ENCODE results near the gene VPS33A.
"Not testable (repeated sequence)": the region's sequence is repeated elsewhere in the genome, so short reads cannot be mapped to it uniquely, and the experiment has no call there.

VPS33A gene

DNA sequence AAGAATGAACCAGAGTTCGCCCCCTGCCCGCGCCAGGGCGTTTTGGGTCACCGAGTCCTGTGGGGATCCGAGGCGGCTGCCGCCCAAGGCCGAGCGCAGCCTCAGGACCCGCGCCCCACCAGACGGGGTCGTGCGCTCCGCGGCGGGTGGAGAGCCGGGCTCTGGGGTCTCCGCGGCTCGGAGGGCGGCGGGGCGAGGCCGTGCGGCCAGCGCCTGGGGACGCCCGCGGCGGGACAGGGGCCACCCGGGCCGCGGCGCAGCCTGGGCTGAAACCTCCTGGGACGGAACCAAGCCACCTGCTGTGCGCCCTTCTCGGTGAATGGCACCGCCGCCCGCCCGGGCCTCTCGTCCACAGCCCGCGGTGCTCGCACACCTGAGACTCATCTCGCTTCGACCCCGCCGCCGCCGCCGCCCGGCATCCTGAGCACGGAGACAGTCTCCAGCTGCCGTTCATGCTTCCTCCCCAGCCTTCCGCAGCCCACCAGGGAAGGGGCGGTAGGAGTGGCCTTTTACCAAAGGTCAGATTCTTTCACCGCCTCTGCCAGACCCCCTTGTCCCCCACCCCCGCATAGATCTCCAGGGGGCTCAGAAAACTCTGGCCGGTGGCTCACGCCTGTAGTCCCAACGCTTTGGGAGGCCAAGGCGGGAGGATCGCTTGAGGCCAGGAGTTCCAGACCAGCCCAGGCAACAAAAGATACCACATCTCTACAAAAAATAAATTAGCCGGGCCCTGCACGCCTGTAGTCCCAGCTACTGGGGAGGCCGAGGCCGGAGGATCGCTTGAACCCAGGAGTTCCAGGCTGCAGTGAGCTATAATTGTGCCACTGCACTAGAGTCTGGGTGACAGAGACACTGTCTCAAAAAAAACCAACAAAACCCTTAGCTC lies 61.9 kb downstream of the VPS33A start:
- DNase-seq (ENCODE audit: low spot score), result peak; percentile 38
- TF ChIP-seq, protein P1, sequence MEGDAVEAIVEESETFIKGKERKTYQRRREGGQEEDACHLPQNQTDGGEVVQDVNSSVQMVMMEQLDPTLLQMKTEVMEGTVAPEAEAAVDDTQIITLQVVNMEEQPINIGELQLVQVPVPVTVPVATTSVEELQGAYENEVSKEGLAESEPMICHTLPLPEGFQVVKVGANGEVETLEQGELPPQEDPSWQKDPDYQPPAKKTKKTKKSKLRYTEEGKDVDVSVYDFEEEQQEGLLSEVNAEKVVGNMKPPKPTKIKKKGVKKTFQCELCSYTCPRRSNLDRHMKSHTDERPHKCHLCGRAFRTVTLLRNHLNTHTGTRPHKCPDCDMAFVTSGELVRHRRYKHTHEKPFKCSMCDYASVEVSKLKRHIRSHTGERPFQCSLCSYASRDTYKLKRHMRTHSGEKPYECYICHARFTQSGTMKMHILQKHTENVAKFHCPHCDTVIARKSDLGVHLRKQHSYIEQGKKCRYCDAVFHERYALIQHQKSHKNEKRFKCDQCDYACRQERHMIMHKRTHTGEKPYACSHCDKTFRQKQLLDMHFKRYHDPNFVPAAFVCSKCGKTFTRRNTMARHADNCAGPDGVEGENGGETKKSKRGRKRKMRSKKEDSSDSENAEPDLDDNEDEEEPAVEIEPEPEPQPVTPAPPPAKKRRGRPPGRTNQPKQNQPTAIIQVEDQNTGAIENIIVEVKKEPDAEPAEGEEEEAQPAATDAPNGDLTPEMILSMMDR (IDR thresholded peaks at IDR 0.05; ENCODE audit: extremely low read depth, missing control alignments), result no peak

DNA sequence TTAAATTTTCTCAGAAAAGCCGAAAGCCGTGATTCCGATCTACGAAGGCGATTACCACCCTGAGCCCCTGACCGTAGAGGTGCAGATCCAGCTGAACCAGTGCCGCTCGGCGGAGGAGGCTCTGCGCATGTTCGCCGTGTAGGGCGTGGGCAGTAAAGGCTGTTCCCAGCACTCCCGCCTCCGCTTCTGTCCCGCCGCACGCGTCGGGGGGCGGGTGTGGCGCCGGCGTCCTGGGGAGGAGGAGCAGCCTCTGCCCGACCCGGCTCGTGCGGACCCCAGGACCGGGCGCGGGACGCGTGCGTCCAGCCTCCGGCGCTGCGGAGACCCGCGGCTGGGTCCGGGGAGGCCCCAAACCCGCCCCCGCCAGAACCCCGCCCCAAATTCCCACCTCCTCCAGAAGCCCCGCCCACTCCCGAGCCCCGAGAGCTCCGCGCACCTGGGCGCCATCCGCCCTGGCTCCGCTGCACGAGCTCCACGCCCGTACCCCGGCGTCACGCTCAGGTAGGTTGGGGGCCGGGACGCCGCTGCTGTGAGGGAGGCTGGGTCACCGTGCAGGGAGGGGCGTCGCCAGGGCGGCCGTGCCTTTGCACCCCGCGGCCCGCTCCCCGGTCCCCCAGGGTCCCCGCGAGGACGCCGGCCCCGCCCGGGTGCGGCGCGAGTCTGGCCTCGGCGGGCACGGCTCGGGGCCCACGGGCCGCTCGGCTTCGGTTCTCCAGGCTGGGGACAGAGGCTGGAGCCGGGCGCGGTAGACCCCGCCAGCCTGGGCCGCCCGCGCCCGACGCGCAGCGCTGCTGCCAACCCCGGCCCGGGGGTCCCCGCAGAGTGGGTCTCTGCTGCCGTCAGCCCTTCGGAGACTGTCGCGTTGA lies 62.8 kb downstream of the VPS33A start, which contains the start of gene B3GNT4:
TSS of gene B3GNT4 (plus strand) at position 409 of the 866 bp plus-strand sequence. CDS start 910 bp downstream, outside the sequence.
- TF ChIP-seq, protein P1 (IDR thresholded peaks at IDR 0.05; ENCODE audit: extremely low read depth, missing control alignments), result no peak
- DNase-seq (ENCODE audit: low spot score), result peak; percentile 84

DNA sequence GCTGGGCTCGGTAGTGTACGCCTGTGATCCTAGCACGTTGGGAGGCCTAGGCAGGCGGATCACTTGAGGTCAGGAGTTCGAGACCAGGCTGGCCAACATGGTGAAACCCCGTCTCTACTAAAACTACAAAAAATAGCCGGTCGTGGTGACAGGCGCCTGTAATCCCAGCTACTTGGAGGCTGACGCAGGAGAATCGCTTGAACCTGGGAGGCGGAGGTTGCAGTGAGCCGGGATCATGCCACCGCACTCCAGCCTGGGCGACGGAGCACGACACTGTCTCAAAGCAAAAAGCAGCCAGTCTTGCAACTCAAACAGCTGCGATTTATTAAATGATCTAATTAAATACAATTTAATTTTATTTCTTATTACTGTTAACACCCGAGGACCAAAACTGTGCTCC lies 63.5 kb downstream of the VPS33A start:
- not testable (repeated sequence) for DNase-seq (ENCODE audit: low spot score)

DNA sequence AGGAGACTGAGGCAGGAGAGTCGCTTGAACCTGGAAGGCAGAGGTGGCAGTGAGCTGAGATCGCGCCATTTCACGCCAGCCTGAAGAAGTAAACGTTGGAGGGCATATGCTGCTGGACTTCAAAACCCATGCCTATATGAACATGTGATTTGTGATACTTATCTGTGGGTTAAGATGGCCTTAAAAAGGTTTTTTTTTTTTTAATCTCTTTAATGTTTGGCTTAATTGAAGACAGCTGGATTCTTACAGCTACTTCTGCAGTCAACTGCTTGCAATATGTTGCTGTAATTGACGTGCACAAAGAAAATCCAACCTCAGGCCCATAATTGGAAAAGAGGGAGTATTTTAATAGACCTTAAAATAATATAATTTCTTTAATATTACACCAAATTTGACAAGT lies 64.3 kb downstream of the VPS33A start:
- TF ChIP-seq, protein P1 (IDR thresholded peaks at IDR 0.05; ENCODE audit: extremely low read depth, missing control alignments), result no peak
- DNase-seq (ENCODE audit: low spot score), result no peak

DNA sequence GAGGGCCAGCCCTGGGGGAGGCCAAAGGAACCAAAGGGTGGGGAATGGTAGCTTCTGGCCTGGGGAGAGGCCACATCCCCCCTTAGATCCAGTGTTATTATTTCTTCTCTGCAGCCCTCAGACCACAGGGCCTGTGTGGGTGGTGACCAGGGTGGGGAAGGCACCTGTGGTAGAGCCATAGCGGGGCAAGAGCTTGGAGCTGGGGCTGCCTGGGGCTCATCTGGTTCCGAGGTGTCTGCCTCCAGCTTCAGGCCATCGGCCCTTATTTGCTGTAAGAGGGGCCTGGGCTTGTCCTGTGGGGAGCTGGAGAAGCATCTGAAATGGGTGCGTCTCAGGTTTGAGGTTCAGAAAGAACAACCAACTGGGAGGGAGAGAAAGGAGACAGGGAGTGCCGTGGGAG lies 64.9 kb downstream of the VPS33A start:
- no peak for DNase-seq (ENCODE audit: low spot score)
- TF ChIP-seq, protein P1 (IDR thresholded peaks at IDR 0.05; ENCODE audit: extremely low read depth, missing control alignments), result no peak

DNA sequence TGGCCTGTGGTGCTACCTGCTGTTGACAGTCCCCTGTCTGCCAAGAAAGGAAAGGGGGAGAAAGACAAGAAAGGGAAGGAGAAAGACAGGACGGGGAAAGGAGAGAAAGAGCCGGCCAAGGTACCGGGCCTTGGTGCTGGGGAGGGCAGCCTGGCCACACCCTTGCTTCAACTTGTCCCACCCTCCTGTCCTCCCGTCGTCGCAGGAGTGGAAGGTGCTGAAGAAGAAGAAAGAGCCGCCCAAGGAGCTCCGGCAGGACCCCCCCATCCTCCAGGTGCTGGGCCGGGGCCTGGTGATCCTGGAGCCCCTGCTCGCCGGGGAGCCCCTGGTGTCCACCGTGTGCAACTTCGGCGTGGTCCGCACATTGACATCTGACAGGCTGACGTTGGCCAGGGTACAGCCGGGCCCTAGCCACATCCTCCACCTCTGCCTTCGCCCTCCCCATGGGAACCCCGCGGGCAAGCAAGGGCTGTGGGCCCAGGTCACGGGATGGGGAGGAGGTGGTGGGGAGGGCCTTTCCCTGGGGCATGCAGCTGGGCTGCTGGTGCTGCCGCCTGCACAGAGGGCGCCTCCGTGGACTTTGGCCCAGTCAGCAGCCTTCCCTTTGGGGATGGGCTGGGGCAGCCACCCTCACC lies 65.6 kb downstream of the VPS33A start:
- DNase-seq (ENCODE audit: low spot score), result no peak
- TF ChIP-seq, protein P1 (IDR thresholded peaks at IDR 0.05; ENCODE audit: extremely low read depth, missing control alignments), result no peak

DNA sequence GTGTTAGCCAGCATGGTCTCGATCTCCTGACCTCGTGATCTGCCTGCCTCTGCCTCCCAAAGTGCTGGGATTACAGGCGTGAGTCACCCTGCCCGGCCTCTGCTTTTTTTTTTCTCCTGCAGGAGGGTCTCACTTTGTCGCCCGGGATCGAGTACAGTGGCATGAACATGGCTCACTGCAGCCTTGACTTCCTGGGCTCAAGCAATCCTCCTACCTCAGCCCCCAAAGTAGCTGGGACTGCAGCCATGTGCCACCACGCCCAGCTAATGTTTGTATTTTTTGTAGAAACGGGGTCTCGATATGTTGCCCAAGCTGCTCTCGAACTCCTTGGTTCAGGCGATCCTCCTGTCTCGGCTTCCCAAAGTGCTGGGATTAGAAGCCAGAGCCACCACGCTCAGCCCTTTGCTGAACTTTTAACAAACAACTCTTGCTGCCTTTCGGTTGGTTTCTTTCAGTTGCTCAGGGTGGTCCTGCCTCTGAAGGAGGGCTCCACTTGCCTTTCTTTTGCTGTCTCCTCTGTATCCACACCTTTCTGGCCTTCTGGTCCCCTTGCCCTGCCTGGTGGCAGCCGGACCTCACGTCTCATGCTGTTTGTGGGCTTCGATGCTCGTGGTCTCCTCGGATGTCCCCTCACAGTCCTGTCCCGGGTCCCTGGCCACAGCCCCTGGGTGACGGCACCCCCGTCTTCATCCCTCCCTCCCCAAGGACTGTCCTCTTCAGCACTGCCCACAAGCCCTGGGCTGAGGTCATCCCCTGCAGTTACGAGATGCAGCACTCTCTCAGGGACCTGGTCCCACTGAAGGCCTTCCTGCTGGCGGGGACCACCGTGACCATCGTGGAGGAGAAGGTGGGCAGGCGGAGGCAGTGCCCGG lies 66.6 kb downstream of the VPS33A start:
- TF ChIP-seq, protein P1 (IDR thresholded peaks at IDR 0.05; ENCODE audit: extremely low read depth, missing control alignments), result no peak
- no peak for DNase-seq (ENCODE audit: low spot score)
